Glutamatergic neuron (in vitro differentiated cells): ENCODE data around the gene GPR183. TPM values are rescaled to one million over a fixed set of nuclear protein-coding genes. Genes with fewer than 3 reads are reported as not detected.

Experiments used
- DNase-seq: peaks from one replicate; pipeline ENCODE4 v3.0.0; 2022
- H3K27ac Mint-ChIP-seq: one replicate; pipeline ENCODE4 v1.8.0; 2020; ENCODE audit warnings: mild to moderate bottlenecking, mixed read lengths, inconsistent platforms; ENCODE audit not compliant: unreplicated experiment
- H3K27me3 Mint-ChIP-seq: one replicate; pipeline ENCODE4 v1.8.0; 2020; ENCODE audit warnings: mild to moderate bottlenecking, moderate library complexity, mixed read lengths, inconsistent platforms; ENCODE audit not compliant: unreplicated experiment
- H3K36me3 Mint-ChIP-seq: one replicate; pipeline ENCODE4 v1.8.0; 2020; ENCODE audit warnings: mild to moderate bottlenecking, mixed read lengths, inconsistent platforms; ENCODE audit not compliant: unreplicated experiment
- H3K4me1 Mint-ChIP-seq: one replicate; pipeline ENCODE4 v1.8.0; 2020; ENCODE audit warnings: mild to moderate bottlenecking, low read depth, mixed read lengths, inconsistent platforms; ENCODE audit not compliant: unreplicated experiment
- H3K4me3 Mint-ChIP-seq: one replicate; pipeline ENCODE4 v1.8.0; 2020; ENCODE audit warnings: mild to moderate bottlenecking, mixed read lengths, inconsistent platforms; ENCODE audit not compliant: unreplicated experiment
- H3K9me3 Mint-ChIP-seq: one replicate; pipeline ENCODE4 v1.8.0; 2020; ENCODE audit warnings: mild to moderate bottlenecking, moderate library complexity, mixed read lengths, inconsistent platforms; ENCODE audit not compliant: unreplicated experiment
- total RNA-seq: library from RNA; stranded (reverse); fragmentation: NEBNext Ultra II Directional; extraction: Animal tissue kit (Norgen Biotek cat#: 25700); gene quantifications from one replicate; pipeline ENCODE4 v1.2.1, GENCODE V29; 2021; ENCODE audit not compliant: unreplicated experiment
- TF ChIP-seq, protein P1 (sequence below): fragments of 200-600 bp; sonication (generic); IDR thresholded peaks from one replicate; pipeline ENCODE4 v1.5.0; 2021; ENCODE audit not compliant: partially characterized antibody, unreplicated experiment

GPR183 gene
- total RNA-seq, 1 donor from 2014 or later, result not detected

DNA sequence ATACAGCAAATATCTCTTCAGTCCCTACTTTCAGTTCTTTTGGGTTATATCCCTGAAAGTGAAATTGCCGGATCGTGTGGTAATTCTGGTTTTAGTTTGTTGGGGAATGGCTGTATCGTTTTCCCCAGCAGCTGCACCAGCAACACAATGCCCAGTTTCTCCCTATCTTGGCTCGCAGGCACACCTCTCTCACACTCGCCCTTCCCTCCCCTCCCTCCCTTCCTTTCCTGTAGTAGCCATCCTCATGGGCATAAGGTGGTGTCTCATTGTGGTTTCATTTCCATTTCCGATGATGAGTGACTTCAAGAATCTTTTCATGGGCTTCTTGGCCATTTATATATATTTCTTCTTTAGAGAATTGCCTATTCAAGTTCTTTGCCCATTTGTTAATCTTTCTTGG, 40.4 kb downstream of the GPR183 start:
- H3K9me3 Mint-ChIP-seq, result peaks cover 2% of the 10 kb centered on the region
- no peak overlapping the region for H3K4me3 Mint-ChIP-seq
- peaks cover 4% of the 10 kb centered on the region for H3K4me1 Mint-ChIP-seq
- no peak for DNase-seq
- TF ChIP-seq, protein P1, sequence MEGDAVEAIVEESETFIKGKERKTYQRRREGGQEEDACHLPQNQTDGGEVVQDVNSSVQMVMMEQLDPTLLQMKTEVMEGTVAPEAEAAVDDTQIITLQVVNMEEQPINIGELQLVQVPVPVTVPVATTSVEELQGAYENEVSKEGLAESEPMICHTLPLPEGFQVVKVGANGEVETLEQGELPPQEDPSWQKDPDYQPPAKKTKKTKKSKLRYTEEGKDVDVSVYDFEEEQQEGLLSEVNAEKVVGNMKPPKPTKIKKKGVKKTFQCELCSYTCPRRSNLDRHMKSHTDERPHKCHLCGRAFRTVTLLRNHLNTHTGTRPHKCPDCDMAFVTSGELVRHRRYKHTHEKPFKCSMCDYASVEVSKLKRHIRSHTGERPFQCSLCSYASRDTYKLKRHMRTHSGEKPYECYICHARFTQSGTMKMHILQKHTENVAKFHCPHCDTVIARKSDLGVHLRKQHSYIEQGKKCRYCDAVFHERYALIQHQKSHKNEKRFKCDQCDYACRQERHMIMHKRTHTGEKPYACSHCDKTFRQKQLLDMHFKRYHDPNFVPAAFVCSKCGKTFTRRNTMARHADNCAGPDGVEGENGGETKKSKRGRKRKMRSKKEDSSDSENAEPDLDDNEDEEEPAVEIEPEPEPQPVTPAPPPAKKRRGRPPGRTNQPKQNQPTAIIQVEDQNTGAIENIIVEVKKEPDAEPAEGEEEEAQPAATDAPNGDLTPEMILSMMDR, result no peak
- H3K27me3 Mint-ChIP-seq, result no peaks in the 10 kb centered on the region
- no peak overlapping the region for H3K27ac Mint-ChIP-seq
- H3K36me3 Mint-ChIP-seq, result no peaks in the 10 kb centered on the region

DNA sequence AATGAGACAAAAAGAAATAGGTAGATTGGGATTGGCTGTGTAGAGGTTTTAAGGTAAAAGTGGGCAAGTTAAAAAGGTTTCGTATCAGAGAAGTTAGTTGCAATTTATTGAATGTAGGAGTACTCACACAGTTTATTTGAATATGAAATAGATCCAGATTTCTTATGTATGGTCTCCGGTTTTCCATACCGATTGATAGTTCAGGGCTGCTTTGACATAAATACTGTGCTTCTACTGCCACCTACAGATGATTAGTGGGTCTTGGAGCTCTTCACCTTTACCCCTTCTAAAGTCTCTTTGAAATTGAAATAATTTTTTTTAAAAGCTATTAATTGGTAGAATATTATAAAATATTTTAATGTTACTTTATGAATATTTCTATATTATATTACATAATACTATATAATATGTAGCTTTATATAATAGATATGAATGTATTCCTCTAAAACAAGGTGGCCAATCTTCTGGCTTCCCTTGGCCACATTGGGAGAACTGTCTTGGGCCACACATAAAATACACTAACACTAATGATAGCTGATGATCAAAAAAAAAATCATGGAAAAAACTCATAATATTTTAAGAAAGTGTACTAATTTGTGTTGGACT, 41.3 kb downstream of the GPR183 start:
- no peaks in the 10 kb centered on the region for H3K36me3 Mint-ChIP-seq
- H3K27ac Mint-ChIP-seq, result no peak overlapping the region
- TF ChIP-seq, protein P1, result peak; percentile 53
- no peak overlapping the region for H3K4me3 Mint-ChIP-seq
- DNase-seq, result no peak
- peaks cover 12% of the 10 kb centered on the region for H3K4me1 Mint-ChIP-seq
- peaks cover 2% of the 10 kb centered on the region for H3K9me3 Mint-ChIP-seq
- H3K27me3 Mint-ChIP-seq, result no peaks in the 10 kb centered on the region

DNA sequence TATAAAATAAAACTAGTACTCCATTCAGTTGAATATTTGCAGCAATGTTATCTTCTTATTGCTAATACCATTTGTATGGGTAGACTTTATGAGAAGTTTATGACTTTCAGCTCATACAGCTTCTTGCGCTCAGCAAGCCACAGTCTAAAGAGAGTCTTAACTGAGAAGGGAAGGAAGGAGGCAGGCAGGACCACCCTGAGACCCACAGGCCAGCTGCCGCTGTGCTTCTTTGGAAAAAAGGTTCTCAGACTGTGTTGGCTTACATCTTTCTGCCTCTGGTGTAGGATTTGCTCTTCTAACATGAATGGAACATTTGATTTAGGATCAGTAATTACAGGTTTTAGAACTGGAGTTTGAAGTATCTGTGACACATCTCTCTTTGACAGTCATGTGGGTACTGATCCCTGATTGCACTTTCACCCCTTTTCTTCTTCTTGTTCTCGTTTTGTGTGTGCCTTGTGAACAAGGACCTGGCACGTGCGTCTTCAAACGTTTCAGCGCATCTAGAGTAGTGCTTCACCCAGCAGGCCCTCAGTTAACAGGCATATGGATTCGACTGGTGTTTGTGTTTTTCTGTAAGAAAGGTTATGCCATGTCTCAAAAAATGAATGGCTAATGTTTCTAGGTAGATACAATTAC, 41.9 kb downstream of the GPR183 start:
- TF ChIP-seq, protein P1, result no peak
- Mint-ChIP-seq H3K36me3 (no peaks in the 10 kb centered on the region), H3K27ac (peak overlapping the region; percentile 2), H3K4me1 (peaks cover 12% of the 10 kb centered on the region), H3K4me3 (no peak overlapping the region), H3K9me3 (peaks cover 2% of the 10 kb centered on the region), H3K27me3 (no peaks in the 10 kb centered on the region)
- no peak for DNase-seq

DNA sequence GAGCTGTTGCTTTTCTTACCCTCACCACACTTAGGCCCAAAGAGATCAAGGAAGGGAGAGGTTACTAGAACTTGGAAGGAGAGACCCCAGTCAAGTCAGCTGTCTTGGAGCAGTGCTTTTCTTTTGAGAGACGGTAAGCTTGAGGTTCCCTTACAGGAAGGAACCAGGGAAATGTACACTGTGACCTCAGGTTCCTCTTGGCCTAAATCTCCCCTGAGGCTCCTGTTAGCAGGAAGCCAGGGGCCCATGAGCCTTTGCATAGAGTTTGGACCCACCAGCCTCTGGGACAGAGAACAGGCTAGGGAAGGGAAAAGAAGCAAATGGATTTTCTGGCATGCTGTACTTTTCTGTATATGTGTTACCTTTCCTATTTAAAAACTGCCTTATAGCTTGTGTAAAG, 43.1 kb downstream of the GPR183 start:
- Mint-ChIP-seq H3K9me3 (peaks cover 4% of the 10 kb centered on the region), H3K27ac (no peak overlapping the region), H3K4me1 (peaks cover 12% of the 10 kb centered on the region), H3K4me3 (no peak overlapping the region), H3K36me3 (peaks cover 5% of the 10 kb centered on the region), H3K27me3 (peaks cover 2% of the 10 kb centered on the region)
- TF ChIP-seq, protein P1, result no peak
- DNase-seq, result no peak

DNA sequence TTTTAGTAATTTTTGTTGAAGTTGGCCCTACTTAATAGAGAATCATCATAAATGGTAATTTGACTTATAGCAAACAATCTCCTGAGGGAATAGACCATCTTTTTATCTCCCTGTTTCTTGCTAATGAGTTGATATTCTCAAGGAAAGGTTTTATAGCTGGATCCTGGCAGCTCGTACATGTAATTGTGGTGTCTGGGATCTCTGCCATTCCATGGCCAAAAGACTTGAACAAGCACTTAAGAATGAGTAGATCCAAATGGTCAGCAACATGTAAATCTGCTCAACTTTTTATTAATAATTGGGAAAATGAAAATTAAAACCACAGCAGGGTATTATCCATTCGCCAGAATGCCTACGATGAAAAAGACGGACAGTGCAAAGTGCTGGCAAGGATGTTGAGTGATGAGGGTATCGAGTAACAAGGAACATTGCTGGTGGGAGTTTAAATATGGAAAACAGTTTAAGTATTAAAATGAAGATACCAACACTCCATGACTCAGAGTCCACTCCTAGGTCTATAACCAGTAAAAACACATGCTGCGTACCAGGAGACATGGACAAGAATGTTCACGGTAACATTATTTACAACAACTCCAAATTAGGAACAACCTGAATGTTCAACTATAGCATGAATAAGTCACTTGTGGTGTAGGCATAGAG, 43.9 kb downstream of the GPR183 start:
- Mint-ChIP-seq H3K4me1 (peaks cover 12% of the 10 kb centered on the region), H3K9me3 (peaks cover 4% of the 10 kb centered on the region), H3K27me3 (peaks cover 2% of the 10 kb centered on the region), H3K36me3 (peaks cover 5% of the 10 kb centered on the region), H3K4me3 (no peak overlapping the region), H3K27ac (no peak overlapping the region)
- DNase-seq, result no peak
- TF ChIP-seq, protein P1, result no peak
